ENCODE results near the gene PADI6.

The PADI6 gene

DNA sequence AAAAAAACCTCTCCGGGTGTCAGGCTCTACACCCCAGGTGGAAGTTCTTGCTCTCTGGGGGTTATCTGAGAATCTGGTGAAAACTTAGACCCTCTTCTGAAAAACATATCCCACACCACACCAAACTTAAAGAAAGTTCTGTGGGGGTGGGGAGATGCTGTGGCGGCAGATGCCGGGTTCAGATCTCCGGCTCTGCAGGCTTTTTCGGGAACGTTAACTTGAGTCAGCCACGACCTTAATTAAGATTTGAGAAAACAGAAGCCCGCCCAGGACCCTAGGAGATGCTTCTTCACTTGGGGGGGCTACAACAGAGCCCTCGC is 65.2 kb downstream of the PADI6 start:
- DNase-seq: peak; percentile 44

DNA sequence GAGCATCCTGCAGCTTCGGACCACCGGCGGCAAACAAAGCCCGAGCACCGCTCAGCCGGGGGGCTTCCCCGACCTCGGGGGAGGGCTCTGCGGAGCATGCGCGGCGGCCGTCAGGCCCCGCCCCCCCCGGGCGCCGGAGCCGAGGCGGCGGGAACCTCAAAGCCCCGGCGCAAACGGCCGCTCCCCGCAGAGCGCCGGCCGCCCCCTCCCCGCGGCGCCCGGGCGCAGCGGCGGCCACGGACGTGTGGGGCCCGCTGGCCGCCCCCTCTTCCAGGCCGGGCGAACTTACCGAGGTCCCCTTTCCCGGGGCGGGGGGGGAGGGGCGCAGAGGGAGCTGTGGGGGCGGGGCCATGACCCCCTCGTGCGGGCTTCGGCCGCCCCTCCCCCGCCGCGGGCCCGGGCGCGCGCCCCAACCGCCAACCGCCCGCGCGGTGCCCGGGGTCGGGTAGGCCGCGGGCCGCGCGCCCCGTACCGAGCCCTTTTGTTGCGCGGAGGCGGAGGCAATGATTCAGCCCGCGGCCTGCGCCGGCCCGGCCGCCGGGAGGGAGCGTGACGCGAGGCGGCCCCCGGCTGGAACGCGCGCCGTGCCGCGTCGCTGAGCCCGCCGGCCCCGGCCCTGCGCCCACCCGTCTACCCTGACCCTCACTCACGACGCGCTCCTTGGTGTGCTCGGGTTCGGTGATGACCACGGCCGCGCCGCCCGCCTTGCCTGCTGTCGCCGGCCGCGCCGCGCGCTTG is 65.8 kb downstream of the PADI6 start:
- peak; percentile 44 for DNase-seq

DNA sequence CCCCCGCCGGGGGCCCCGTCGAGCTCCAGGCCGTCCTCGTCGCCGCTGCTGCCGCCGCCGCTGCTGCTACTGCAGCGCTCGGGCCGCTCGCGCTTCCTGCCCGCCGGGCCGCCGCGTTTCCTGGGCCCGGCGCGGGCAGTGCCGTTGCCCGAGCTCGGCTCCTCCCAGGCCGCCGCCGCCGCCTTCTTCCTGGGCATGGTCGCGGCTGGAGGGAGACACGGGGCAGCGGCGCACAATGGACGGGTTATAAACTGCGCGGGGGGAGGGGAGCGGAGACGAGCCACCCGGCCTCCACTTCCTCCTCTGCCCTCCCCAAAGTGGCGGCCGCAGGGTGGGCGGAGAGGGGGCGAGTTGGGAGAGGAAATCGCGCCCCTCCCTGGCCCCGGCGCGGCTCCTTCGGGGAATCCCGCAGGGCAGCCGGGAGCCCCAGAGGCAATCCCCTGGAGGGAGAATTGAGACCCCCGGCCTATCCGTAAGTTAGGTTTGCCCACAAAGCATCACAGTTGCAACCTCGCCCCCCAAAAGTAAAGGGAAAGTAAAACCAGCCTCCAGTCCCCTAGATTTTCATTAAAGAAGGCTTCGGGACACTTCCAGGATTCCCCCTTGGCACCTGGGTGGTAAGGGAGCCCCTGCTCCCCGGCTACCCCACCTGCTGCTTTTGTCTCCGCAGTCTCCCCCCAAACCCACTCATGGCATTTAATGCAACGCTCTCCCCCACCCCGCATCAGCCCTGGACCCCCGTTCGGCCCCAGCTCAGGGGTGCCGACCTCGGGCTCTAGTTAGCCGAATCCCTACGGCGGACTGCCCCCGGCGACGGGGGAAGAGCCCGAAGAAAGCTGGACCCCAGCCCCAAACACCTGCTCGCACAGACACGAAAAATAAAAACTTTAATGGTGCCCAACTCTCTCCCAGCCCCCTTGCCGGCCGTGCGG is 66.6 kb downstream of the PADI6 start:
- peak; percentile 53 for DNase-seq

DNA sequence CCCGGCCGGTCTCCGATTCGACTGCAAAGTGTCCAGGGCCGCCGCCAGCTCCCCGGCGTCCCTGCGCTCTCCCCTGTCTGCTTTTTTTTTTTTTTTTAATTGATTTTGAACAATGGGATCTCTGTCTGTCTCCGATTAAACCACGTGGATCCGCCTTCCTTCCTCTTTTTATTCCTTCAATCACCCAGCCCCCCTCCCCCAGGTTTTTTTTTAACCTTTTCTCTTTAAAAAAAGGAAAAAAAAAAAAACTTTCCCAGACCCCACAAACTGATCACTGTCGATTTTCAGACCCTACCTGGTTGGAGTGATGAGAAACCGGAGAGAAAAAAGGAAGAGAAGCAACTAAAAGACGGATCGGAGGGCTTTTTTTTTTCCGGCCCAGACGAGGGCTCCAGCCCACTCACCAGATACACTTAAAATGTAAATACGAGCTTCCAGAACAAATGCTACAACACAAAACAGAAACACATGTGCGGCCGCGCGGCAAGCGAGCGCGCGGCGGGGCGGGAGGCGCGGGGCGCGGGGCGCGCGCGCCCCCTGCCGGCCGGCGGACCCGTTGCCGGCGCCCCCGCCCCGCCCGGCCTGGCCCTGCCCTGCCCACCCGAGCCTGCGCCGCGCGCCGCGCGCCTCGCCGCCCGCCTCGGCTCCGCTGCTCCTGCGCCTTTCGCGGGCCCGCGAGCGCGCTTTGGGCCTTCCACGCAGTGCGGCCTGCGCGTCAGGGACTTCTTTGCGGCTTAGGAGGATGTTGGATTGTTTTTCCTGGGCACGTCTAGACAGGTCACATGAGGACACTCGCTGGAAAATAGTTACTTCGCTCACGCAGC is 67.5 kb downstream of the PADI6 start, which contains the start of gene RCC2:
Gene RCC2 (minus strand): TSS at position 428 of the 824 bp plus-strand sequence. CDS start 1,163 bp downstream, outside the sequence.
- DNase-seq: peak; percentile 88

DNA sequence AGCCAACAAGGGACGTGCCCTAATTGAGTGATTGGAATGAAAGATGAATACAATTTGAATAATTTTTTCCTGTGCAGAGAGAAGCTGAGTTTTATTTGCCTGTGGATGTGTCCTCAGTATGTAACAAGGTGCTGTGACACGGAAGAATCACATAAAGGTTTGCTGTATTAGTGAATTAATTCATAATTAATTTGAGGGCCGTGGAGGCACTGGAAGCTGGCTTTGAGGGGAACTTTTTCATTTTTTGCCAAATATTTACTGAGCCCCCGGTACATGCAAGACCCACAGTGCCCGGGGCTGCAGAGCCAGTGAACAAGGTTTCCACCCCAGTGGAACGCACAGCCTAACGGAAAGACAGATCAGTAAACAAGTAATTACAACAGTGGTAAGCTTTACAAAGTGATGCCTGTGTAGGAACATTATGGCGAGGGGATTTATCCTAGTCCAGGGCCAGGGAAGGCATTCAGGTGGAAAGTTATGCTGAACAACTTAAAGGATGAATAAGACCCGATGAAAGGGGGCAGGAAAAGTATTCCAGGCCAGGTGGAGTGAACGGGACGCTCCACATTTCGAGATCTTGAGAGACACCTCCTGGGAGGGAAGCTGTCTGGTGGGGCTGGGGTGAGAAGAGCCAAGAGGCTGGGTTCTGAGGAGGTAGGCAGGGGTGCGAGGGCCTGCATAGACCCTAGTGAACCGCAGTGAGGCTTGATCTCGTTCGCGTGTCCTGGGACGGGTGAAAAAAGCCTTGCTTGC is 68.3 kb downstream of the PADI6 start:
- no peak for DNase-seq

DNA sequence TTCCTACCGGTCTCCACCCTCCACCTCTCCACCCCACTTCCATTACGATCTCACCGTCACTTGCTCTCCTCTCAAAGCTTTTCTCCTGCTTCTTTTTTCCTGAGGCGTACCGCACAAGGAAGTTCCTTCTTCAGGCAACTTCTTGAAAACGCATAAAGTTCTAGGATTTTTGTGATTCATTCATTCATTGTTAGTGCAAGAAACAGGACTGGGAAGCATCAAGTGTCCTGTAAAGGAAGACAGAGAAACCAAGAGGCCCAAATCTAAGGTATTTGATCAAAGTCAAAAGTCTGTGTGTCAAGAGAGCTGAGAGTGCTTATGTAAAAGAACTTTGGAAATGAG is 68.8 kb downstream of the PADI6 start:
- no peak for DNase-seq

DNA sequence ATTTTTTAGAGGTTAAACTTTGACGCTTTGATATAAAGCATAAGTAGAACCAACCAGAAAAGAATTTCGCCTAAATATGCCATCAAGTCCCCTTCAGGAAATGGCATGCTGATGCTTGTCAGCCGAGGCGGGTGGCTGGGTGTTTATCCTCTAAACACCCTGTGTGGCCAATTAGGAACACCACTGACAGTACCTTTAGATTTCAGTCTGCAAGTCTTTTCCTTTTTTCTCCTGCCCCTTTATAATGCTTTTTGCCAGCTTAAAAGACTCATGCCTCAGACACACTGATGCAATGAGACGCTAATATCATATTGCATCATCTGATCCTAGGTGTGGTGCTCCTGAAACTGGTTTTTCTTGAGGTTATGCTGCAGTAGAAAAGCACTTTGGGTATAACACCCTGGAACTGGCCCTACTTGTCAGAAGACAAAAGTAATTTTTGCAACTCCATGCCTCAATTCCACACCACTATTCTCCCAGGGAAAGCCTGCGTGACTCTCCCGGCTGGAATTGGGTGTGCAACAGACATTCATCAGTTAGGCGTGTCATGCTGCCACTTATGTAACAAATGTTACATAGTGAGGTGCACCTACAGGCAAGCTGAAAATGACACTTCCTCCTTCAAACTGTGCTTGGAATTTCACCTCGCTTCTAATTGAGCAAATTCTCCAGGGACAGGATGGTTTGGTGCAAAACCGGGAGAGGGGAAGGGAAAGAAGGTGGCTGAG is 69.4 kb downstream of the PADI6 start:
- peak; percentile 90 for DNase-seq

DNA sequence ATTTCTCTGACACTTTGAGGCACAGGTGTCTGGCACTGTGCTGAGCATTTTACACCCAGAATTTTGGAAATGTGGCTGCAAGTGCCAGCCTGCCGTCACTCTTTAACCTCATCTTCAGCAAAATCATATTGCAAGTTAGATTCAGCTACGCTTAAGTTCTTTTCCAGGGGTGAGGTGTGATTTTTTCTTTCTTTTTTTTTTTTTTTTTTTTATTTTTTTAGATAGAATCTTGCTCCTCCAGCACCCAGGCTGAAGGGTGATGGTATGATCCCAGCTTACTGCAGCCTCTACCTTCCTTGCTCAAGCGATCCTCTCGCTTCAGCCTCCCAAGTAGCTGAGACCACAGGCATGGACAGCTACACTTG is 70.0 kb downstream of the PADI6 start:
- DNase-seq: no peak

DNA sequence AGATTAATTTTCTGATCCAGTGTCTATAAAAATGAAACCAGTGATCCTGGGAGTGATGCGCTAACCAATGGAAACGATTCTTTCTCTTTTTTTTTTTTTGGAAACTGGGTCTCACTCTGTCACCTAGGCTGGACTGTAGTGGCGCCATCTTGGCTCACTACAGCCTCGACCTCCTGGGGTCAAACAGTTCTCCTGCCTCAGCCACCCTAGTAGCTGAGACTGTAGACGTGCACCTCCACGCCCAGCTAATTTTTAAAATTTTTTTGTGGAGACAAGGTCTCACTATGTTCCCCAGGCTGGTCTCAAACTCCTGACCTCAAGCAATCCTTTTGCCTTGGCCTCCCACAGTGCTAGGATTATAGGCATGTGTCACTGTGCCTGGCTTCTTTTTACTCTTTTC is 70.8 kb downstream of the PADI6 start:
- DNase-seq: no peak

DNA sequence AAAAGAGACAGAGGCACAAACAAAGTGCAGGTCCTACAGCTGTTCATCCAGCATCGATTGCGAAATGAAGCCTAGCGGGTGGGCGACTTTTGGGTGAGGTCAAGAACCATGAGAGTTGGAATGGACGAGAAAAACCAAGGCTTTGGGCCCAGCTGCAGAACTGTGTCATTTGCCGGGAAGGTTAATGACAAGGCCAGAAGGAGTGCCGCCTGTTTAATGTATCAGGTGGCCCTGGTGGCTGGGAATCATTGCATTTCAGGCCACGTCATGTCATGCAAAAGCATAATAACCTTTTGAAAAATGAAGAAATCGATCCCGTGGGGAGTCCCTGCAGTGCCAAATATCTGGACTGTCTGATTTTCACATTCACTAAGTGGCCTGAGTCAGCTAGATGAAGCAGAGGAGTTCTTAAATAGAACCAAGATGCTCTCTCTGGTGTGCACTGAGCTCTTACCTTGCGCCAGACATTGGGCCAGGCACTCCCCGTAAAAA is 75.6 kb downstream of the PADI6 start:
- DNase-seq: peak; percentile 64

Data from NCI-H2171 treated with DMSO at 0.1 percent for 48 hours (cell line).